ENCODE measurements around the gene P2RX6. TPM values are rescaled to one million over a fixed set of nuclear protein-coding genes. Genes with fewer than 3 reads are reported as not detected.

P2RX6 gene
- total and polyA plus RNA-seq, 2 experiments from 2014 or later = not detected

DNA sequence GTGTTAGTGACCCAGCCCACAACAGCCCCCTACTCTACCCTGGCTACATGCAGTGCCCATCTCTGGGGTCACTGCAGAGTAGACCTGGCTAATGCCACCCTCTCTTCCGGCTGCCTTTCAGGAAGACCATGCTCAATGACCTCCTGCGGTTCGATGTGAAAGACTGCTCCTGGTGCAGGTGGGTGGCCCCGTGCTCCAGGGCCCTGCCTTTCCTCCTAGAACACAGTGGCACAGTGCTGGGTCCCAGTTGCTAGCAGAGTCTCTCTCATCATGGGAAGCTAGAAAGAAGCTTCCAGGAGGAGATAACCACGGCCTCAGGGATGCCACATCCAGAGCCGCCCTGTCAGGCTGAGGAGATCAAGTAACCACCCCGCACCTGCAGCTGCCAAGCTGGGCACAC is 29.2 kb upstream of the P2RX6 start:
- Histone ChIP-seq H3K27me3 (ENCODE audit: insufficient read depth) (no peaks in the 10 kb centered on the region), H3K79me2 (replicated peaks; ENCODE audit: insufficient read depth) (no peaks in the 10 kb centered on the region), H3F3A (replicated peaks; ENCODE audit: low read depth) (no peaks in the 10 kb centered on the region), H3K27ac (ENCODE audit: low read depth) (no peak overlapping the region), H3K4me1 (ENCODE audit: insufficient read depth) (peaks cover 6% of the 10 kb centered on the region; the same call in 1 of the 2 replicates), H4K20me1 (replicated peaks; ENCODE audit: insufficient read depth) (no peaks in the 10 kb centered on the region), H2AFZ (no peak overlapping the region), H3K4me3 (no peak overlapping the region), H3K36me3 (ENCODE audit: insufficient read depth) (no peaks in the 10 kb centered on the region), H3K4me2 (no peak overlapping the region), H3K9me2 (ENCODE audit: insufficient read depth) (no peaks in the 10 kb centered on the region)
- H3K9me3 Mint-ChIP-seq = no peaks in the 10 kb centered on the region
- ATAC-seq (no peak), DNase-seq (ENCODE audit: low spot score) (no peak)
- peaks cover 6% of the 10 kb centered on the region; the same call in 1 of the 3 replicates for H3K36me3 Mint-ChIP-seq (ENCODE audit: low read depth)
- no peak overlapping the region for H3K27ac Mint-ChIP-seq
- peaks cover 7% of the 10 kb centered on the region for H3K4me1 Mint-ChIP-seq
- TF ChIP-seq JUNB (IDR thresholded peaks at IDR 0.05; ENCODE audit: unreplicated experiment) = no peak
- TF ChIP-seq POLR2AphosphoS5 (IDR thresholded peaks at IDR 0.05; ENCODE audit: low read depth) = no peak
- TF ChIP-seq CREB1 (CRISPR knock-in tag; IDR thresholded peaks at IDR 0.05; ENCODE audit: low read depth) = no peak
- peaks cover 11% of the 10 kb centered on the region for H3K27me3 Mint-ChIP-seq (ENCODE audit: insufficient read depth, low read depth, poor library complexity)
- H3K4me3 Mint-ChIP-seq = no peak overlapping the region

DNA sequence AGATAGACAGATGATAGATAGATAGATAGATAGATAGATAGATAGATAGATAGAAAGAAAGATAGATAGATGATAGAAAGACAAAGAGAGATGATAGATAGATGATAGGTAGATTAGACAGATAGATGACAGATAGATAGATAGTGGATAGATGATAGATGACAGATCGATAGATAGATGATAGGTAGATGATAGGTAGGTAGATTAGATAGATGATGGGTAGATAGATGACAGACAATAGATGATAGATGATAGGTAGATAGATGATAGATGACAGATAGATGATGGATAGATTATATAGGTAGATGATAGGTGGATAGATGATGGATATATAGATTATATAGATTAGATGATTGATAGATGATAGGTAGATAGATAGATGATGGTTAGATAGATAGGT is 28.6 kb upstream of the P2RX6 start:
- Mint-ChIP-seq H3K27me3 (ENCODE audit: insufficient read depth, low read depth, poor library complexity) (peaks cover 9% of the 10 kb centered on the region), H3K4me1 (peaks cover 3% of the 10 kb centered on the region), H3K36me3 (ENCODE audit: low read depth) (peaks cover 6% of the 10 kb centered on the region; the same call in 1 of the 3 replicates), H3K4me3 (no peak overlapping the region), H3K27ac (no peak overlapping the region), H3K9me3 (no peaks in the 10 kb centered on the region)
- peaks cover 3% of the 10 kb centered on the region; the same call in 1 of the 2 replicates for H3K4me1 ChIP-seq (ENCODE audit: insufficient read depth)
- H3K27me3 ChIP-seq (ENCODE audit: insufficient read depth) = no peaks in the 10 kb centered on the region
- H3K36me3 ChIP-seq (ENCODE audit: insufficient read depth) = no peaks in the 10 kb centered on the region
- H4K20me1 ChIP-seq (replicated peaks; ENCODE audit: insufficient read depth) = no peaks in the 10 kb centered on the region
- no peaks in the 10 kb centered on the region for H3F3A ChIP-seq (replicated peaks; ENCODE audit: low read depth)
- no peak overlapping the region for H3K4me2 ChIP-seq
- no peaks in the 10 kb centered on the region for H3K79me2 ChIP-seq (replicated peaks; ENCODE audit: insufficient read depth)
- no peak overlapping the region for H3K4me3 ChIP-seq
- DNase-seq (ENCODE audit: low spot score) (no peak), ATAC-seq (no peak)
- H3K9me2 ChIP-seq (ENCODE audit: insufficient read depth) = no peaks in the 10 kb centered on the region
- TF ChIP-seq STAT1 (IDR thresholded peaks at IDR 0.05; ENCODE audit: unreplicated experiment) = no peak
- TF ChIP-seq, protein P1, sequence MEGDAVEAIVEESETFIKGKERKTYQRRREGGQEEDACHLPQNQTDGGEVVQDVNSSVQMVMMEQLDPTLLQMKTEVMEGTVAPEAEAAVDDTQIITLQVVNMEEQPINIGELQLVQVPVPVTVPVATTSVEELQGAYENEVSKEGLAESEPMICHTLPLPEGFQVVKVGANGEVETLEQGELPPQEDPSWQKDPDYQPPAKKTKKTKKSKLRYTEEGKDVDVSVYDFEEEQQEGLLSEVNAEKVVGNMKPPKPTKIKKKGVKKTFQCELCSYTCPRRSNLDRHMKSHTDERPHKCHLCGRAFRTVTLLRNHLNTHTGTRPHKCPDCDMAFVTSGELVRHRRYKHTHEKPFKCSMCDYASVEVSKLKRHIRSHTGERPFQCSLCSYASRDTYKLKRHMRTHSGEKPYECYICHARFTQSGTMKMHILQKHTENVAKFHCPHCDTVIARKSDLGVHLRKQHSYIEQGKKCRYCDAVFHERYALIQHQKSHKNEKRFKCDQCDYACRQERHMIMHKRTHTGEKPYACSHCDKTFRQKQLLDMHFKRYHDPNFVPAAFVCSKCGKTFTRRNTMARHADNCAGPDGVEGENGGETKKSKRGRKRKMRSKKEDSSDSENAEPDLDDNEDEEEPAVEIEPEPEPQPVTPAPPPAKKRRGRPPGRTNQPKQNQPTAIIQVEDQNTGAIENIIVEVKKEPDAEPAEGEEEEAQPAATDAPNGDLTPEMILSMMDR (conservative IDR thresholded peaks at IDR 0.05; ENCODE audit: low read depth in 2 of 2) = no peak
- TF ChIP-seq, protein P2, sequence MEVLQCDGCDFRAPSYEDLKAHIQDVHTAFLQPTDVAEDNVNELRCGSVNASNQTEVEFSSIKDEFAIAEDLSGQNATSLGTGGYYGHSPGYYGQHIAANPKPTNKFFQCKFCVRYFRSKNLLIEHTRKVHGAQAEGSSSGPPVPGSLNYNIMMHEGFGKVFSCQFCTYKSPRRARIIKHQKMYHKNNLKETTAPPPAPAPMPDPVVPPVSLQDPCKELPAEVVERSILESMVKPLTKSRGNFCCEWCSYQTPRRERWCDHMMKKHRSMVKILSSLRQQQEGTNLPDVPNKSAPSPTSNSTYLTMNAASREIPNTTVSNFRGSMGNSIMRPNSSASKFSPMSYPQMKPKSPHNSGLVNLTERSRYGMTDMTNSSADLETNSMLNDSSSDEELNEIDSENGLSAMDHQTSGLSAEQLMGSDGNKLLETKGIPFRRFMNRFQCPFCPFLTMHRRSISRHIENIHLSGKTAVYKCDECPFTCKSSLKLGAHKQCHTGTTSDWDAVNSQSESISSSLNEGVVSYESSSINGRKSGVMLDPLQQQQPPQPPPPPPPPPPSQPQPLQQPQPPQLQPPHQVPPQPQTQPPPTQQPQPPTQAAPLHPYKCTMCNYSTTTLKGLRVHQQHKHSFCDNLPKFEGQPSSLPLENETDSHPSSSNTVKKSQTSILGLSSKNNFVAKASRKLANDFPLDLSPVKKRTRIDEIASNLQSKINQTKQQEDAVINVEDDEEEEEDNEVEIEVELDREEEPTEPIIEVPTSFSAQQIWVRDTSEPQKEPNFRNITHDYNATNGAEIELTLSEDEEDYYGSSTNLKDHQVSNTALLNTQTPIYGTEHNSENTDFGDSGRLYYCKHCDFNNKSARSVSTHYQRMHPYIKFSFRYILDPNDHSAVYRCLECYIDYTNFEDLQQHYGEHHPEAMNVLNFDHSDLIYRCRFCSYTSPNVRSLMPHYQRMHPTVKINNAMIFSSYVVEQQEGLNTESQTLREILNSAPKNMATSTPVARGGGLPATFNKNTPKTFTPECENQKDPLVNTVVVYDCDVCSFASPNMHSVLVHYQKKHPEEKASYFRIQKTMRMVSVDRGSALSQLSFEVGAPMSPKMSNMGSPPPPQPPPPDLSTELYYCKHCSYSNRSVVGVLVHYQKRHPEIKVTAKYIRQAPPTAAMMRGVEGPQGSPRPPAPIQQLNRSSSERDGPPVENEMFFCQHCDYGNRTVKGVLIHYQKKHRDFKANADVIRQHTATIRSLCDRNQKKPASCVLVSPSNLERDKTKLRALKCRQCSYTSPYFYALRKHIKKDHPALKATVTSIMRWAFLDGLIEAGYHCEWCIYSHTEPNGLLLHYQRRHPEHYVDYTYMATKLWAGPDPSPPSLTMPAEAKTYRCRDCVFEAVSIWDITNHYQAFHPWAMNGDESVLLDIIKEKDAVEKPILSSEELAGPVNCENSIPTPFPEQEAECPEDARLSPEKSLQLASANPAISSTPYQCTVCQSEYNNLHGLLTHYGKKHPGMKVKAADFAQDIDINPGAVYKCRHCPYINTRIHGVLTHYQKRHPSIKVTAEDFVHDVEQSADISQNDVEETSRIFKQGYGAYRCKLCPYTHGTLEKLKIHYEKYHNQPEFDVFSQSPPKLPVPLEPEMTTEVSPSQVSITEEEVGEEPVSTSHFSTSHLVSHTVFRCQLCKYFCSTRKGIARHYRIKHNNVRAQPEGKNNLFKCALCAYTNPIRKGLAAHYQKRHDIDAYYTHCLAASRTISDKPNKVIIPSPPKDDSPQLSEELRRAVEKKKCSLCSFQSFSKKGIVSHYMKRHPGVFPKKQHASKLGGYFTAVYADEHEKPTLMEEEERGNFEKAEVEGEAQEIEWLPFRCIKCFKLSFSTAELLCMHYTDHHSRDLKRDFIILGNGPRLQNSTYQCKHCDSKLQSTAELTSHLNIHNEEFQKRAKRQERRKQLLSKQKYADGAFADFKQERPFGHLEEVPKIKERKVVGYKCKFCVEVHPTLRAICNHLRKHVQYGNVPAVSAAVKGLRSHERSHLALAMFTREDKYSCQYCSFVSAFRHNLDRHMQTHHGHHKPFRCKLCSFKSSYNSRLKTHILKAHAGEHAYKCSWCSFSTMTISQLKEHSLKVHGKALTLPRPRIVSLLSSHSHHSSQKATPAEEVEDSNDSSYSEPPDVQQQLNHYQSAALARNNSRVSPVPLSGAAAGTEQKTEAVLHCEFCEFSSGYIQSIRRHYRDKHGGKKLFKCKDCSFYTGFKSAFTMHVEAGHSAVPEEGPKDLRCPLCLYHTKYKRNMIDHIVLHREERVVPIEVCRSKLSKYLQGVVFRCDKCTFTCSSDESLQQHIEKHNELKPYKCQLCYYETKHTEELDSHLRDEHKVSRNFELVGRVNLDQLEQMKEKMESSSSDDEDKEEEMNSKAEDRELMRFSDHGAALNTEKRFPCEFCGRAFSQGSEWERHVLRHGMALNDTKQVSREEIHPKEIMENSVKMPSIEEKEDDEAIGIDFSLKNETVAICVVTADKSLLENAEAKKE (CRISPR knock-in tag; IDR thresholded peaks at IDR 0.05) = no peak
- no peak for TF ChIP-seq JUNB (IDR thresholded peaks at IDR 0.05; ENCODE audit: unreplicated experiment)
- no peak for TF ChIP-seq CREB1 (CRISPR knock-in tag; IDR thresholded peaks at IDR 0.05; ENCODE audit: low read depth)
- TF ChIP-seq ETS1 (IDR thresholded peaks at IDR 0.05) = no peak
- H3K27ac ChIP-seq (ENCODE audit: low read depth) = no peak overlapping the region
- no peak overlapping the region for H2AFZ ChIP-seq
